LNCAP (cell line): ENCODE results near the gene GPBP1L1.

Experiments used
- CTCF ChIP-seq: fragments of 450-650 bp; IDR thresholded peaks from 2 replicates; pipeline ENCODE4 v1.5.1; 2017; ENCODE audit warnings: mild to moderate bottlenecking

GPBP1L1 gene

GRCh38 chr1:45608175-45609156 lies 77.9 kb downstream of the GPBP1L1 start:
- no peak for TF ChIP-seq CTCF

DNA sequence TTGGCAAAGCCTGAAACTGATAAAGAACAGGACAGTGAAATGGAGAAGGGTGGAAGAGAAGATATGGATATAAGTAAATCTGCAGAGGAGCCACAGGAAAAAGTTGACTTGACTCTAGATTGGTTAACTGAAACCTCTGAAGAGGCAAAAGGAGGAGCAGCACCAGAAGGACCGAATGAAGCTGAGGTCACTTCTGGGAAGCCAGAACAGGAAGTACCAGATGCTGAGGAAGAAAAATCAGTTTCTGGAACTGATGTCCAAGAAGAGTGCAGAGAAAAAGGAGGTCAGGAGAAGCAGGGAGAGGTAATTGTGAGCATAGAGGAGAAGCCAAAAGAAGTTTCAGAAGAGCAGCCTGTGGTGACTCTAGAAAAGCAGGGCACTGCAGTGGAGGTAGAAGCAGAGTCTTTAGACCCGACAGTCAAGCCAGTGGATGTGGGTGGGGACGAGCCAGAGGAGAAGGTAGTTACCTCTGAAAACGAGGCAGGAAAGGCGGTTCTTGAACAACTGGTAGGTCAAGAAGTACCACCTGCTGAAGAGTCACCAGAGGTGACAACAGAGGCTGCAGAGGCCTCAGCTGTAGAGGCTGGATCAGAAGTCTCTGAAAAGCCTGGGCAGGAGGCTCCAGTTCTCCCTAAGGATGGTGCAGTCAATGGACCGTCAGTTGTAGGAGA lies 78.8 kb downstream of the GPBP1L1 start:
- TF ChIP-seq CTCF = no peak

GRCh38 chr1:45604239-45604638 lies 82.1 kb downstream of the GPBP1L1 start:
- TF ChIP-seq CTCF = no peak

DNA sequence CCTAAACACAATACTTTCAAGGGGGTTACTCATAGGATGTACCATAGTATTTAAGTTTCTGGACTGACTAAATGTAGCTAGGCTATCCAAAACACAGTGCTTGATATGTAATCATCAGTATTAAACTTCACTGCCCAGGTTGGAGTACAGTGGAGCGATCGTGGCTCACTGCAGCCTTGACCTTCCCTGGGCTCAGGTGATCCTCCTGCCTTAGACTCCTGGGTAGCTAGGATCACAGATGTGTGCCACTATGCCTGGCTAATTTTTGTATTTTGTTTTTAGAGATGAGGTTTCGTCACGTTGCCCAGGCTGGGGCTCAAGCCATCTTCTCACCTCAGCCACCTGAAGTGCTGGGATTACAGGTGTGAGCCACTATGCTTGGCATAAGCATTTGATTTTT lies 91.9 kb downstream of the GPBP1L1 start:
- no peak for TF ChIP-seq CTCF

- TF ChIP-seq CTCF = no peak
These were observed 96.5 kb downstream of the GPBP1L1 start for GRCh38 chr1:45589861-45590260.

DNA sequence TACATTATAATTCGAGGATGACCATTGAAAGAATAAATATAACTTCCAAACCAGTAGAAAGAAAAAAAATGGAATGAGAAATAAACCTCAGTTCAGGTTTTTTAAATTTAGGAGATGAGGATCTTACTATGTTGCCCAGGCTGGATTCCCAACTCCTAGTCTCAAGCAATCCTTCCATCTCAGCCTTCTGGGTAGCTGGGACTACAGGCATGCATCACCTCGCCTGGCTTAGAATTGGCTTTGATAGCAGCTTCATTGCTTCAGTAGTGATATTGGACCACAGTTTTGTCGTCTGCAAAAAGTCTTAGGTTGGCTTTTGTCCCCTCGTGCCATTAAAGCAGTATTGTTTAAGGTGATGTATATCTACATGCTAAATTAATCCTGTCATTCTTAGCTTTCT lies 99.6 kb downstream of the GPBP1L1 start:
- no peak for TF ChIP-seq CTCF

- TF ChIP-seq CTCF = no peak
These were observed 100.7 kb downstream of the GPBP1L1 start for GRCh38 chr1:45585496-45586075.
